ENCODE data around the gene LIFR.
"Not testable (repeated sequence)": the region's sequence is repeated elsewhere in the genome, so short reads cannot be mapped to it uniquely, and the experiment has no call there.

LIFR gene

GRCh38 chr5:38569180-38569579 lies 12.7 kb upstream of the LIFR start:
- no peak overlapping the region for H3K4me3 ChIP-seq (ENCODE audit: low read depth, low read length)

DNA sequence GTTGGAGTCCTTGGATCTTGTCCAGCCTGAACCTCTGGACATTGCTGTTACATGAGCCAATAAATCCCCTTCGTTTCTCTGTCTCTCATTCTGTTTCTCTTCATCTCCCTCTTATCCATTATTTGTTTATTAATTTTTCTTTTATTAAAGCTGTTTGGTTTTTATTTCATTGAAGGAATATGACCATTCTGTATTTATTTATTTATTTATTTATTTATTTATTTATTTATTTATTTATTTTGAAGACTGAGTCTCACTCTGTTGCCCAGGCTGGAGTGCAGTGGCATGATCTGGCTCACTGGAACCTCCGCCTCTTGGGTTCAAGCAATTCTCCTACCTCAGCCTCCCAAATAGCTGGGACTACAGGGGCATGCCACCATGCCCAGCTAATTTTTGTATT lies 10.9 kb upstream of the LIFR start:
- not testable (repeated sequence) for H3K4me3 ChIP-seq (ENCODE audit: low read depth, low read length)

More at GRCh38 chr5:38569180-38569579, 12.7 kb upstream of the LIFR start:
- TF ChIP-seq, protein P1, sequence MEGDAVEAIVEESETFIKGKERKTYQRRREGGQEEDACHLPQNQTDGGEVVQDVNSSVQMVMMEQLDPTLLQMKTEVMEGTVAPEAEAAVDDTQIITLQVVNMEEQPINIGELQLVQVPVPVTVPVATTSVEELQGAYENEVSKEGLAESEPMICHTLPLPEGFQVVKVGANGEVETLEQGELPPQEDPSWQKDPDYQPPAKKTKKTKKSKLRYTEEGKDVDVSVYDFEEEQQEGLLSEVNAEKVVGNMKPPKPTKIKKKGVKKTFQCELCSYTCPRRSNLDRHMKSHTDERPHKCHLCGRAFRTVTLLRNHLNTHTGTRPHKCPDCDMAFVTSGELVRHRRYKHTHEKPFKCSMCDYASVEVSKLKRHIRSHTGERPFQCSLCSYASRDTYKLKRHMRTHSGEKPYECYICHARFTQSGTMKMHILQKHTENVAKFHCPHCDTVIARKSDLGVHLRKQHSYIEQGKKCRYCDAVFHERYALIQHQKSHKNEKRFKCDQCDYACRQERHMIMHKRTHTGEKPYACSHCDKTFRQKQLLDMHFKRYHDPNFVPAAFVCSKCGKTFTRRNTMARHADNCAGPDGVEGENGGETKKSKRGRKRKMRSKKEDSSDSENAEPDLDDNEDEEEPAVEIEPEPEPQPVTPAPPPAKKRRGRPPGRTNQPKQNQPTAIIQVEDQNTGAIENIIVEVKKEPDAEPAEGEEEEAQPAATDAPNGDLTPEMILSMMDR (IDR thresholded peaks at IDR 0.05; ENCODE audit: low read depth, low read length) = no peak

GRCh38 chr5:38563624-38564023 lies 7.2 kb upstream of the LIFR start:
- no peak overlapping the region for H3K4me3 ChIP-seq (ENCODE audit: low read depth, low read length)
- TF ChIP-seq, protein P1 (IDR thresholded peaks at IDR 0.05; ENCODE audit: low read depth, low read length) = no peak

DNA sequence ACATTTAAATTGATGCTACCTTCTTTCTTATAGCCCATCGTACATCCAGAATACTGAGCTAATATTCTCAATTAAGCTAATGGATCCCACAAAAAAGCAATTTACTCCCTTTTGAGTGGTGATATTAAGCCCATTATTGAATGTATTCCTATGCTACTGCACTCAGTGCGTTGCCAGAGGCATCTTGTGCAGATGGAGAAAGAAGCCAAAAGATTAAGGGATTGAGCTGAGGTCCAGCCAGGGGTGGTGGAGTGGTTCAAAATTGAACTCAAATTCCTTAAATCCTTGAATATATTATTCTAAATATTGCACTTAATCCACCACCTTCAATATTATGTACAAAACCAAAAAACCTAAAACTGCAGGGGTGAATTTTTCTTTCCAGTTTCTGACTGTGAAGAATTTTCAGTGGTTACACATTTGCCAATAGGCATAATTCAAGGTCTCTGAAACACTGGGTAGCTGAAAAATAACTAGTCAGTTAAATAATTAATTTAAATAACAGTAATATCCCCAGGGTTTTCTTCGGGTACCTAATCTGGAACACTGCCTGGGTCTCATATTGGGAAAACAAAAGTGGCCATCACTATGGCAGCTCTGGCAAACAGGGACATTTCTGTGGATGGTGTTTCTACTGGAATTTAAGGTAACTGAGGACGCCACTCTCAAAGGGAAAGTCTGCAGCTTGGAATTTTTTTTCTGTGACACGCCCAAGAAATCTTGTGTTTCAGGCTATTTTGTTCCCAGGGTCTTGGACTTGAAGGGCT lies 6.2 kb upstream of the LIFR start:
- H3K4me3 ChIP-seq (ENCODE audit: low read depth, low read length) = no peak overlapping the region
- TF ChIP-seq, protein P1 (IDR thresholded peaks at IDR 0.05; ENCODE audit: low read depth, low read length) = no peak

DNA sequence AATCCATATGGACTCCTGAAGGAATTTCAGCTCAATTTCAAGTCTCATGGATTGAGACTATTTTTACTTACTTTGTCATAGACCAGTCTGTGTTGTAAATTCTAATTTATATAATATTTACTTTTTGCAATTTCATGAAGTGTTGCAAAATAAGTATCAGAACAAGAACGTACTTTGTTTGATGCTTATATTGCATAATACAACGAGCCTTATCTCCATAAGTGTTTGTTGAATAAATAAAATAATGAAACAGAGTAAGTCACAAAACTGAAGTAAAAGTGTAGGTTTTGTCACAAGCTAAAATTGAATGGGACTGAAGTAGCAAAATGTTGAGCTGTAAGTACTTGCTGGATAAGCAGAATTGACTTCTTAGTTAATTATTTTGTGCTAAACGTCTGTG lies 3.0 kb upstream of the LIFR start:
- H3K4me3 ChIP-seq (ENCODE audit: low read depth, low read length) = no peak overlapping the region
- TF ChIP-seq, protein P1 (IDR thresholded peaks at IDR 0.05; ENCODE audit: low read depth, low read length) = no peak

DNA sequence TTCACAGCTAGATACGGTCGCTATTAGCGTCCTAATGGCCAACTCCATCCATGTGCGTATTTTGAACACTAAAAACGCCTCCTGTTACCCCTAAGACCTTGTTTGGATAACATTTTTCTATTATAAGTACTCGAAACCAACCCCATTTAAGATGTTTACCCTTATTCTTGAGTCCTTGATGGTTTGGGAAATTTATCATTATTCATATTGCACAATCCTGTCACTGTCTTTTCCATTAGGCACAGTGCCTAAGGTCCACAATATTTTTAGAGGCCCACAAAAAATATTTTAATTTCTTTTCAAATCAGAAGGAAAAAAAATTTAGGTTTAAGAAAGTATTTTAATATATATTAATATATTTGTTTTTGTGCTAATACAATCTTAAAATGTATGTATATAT lies 1.3 kb upstream of the LIFR start:
- TF ChIP-seq, protein P1 (IDR thresholded peaks at IDR 0.05; ENCODE audit: low read depth, low read length) = no peak
- peak overlapping the region; percentile 84 for H3K4me3 ChIP-seq (ENCODE audit: low read depth, low read length)

DNA sequence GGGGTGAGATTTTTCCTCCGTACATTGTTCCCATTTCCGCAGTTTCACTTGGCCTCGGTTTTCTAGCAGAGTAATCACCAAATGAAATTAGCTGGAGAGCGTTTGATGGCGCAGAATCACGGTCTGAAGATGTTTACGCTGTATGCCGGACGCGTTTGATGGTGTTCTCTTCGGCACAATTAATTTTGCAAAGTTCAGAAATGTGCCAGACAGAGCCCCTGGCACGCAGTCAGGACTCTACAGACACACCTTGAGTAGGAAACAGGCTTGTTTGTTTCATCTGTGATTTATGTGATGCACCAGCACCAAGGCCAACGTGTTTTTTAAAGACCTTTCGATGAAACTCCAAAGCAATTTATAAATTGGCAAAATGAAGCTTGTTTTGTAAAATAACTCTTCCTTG lies 863 bp upstream of the LIFR start:
- TF ChIP-seq, protein P1 (IDR thresholded peaks at IDR 0.05; ENCODE audit: low read depth, low read length) = no peak

More for the DNA sequence above, 863 bp upstream of the LIFR start:
- H3K4me3 ChIP-seq (ENCODE audit: low read depth, low read length) = peak overlapping the region; percentile 84

Measured in WI38 (cell line).